H1 (cell line): ENCODE results near the gene BCL2. TPM values are rescaled to one million over a fixed set of nuclear protein-coding genes. Genes with fewer than 3 reads are reported as not detected.

Source experiments
- CHD1 ChIP-seq: IDR thresholded peaks from 2 replicates; pipeline ENCODE4 v1.6.1; 2012; ENCODE audit warnings: low read depth, low read length, improper control_type of control experiment
- GTF2F1 ChIP-seq: IDR thresholded peaks from 2 replicates; pipeline ENCODE4 v1.6.1; 2012; ENCODE audit warnings: low read depth, low read length, improper control_type of control experiment, borderline replicate concordance
- KDM4A ChIP-seq: IDR thresholded peaks from one replicate; pipeline ENCODE4 v1.7.1; 2012; ENCODE audit warnings: low read depth, mild to moderate bottlenecking, moderate library complexity, low read length, inconsistent platforms; ENCODE audit not compliant: severe bottlenecking
- TCF12 ChIP-seq: IDR thresholded peaks from 2 replicates; pipeline ENCODE4 v1.6.1; 2011; ENCODE audit warnings: low read depth, mild to moderate bottlenecking, low read length
- ZNF274 ChIP-seq: IDR thresholded peaks from 2 replicates; pipeline ENCODE4 v1.7.0; 2012; ENCODE audit warnings: low read length, borderline replicate concordance; ENCODE audit errors: extremely low read depth
- polyA plus RNA-seq, 7 experiments: library from polyadenylated mRNA; depleted of rRNA in 3 of 7; stranded (reverse) in 5 of 7; unstranded in 2 of 7; fragments of >200 nt in 5 of 7; fragments of 200-250 nt in 2 of 7; gene quantifications; 1 replicate in 5 of 7; 2 replicates in 1 of 7; 4 replicates in 1 of 7; pipeline versions ENCODE4 v1.2.1 to v1.2.3, GENCODE V29; 2011 to 2013; ENCODE audit warnings: missing spikeins in 2 of 7, mixed read lengths in 2 of 7
- total RNA-seq: library from RNA; stranded (reverse); fragmentation: NEBNext Ultra II Directional; extraction: Animal tissue kit (Norgen Biotek cat#: 25700); gene quantifications from 2 replicates; pipeline ENCODE4 v1.2.1, GENCODE V29; 2021
- TF ChIP-seq, protein P1 (sequence below): fragments of 300-600 bp; sonication (generic); IDR thresholded peaks from 2 replicates; pipeline ENCODE4 v1.7.1; 2012; ENCODE audit warnings: low read length, moderate library complexity, mild to moderate bottlenecking, inconsistent platforms; ENCODE audit not compliant: insufficient replicate concordance
- TF ChIP-seq, protein P2 (sequence below): IDR thresholded peaks from 2 replicates; pipeline ENCODE4 v1.6.1; 2012; ENCODE audit warnings: inconsistent platforms

The BCL2 gene
- total and polyA plus RNA-seq, 2 of the 8 experiments (the other 6 are each of a cell fraction or from before 2014, with no cell fraction given): 0.59 to 4.5 TPM

DNA sequence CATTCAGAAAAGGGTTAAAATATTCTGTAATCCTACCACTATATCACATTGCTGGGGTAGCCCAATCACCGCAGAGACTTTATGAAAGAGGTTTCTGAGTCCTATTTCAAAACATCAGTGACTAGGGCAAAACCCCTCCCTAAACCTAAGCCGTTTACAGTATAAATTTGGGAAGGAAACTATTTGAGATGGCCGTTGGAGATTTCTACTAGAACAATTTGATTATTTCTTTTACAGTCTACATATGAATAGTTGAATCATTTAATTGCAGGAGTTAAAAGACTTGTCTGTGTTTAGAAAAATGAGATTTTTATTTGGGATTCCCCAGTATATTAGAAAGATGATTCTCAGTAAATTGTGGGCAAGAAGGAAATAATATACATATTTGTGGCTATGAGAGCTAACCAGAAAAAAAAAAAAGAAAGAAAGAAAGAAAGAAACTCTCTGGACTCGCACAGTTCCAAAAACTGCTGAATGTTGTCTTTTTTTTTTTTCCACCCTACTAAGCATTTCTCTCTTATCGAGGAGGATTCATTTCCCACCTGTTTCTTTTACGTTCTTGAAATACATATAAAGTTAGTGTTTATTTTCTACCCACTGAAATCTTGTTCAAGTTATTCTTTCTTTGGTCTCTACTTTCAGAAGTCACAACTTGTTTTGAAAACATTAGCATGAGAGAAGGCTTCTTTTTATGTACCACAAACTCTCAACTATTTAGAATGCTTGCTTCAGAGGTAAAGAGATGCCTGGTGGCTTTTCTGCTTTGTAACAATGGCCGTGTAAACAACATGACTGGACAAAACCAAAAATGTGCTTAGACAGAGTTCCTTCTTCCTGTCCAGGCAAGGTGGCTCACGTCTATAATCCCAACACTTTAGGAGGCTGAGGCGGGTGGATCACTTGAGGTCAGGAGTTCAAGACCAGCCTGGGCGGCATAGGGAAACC, 65.9 kb downstream of the BCL2 start (continued):
- TF ChIP-seq, protein P1, sequence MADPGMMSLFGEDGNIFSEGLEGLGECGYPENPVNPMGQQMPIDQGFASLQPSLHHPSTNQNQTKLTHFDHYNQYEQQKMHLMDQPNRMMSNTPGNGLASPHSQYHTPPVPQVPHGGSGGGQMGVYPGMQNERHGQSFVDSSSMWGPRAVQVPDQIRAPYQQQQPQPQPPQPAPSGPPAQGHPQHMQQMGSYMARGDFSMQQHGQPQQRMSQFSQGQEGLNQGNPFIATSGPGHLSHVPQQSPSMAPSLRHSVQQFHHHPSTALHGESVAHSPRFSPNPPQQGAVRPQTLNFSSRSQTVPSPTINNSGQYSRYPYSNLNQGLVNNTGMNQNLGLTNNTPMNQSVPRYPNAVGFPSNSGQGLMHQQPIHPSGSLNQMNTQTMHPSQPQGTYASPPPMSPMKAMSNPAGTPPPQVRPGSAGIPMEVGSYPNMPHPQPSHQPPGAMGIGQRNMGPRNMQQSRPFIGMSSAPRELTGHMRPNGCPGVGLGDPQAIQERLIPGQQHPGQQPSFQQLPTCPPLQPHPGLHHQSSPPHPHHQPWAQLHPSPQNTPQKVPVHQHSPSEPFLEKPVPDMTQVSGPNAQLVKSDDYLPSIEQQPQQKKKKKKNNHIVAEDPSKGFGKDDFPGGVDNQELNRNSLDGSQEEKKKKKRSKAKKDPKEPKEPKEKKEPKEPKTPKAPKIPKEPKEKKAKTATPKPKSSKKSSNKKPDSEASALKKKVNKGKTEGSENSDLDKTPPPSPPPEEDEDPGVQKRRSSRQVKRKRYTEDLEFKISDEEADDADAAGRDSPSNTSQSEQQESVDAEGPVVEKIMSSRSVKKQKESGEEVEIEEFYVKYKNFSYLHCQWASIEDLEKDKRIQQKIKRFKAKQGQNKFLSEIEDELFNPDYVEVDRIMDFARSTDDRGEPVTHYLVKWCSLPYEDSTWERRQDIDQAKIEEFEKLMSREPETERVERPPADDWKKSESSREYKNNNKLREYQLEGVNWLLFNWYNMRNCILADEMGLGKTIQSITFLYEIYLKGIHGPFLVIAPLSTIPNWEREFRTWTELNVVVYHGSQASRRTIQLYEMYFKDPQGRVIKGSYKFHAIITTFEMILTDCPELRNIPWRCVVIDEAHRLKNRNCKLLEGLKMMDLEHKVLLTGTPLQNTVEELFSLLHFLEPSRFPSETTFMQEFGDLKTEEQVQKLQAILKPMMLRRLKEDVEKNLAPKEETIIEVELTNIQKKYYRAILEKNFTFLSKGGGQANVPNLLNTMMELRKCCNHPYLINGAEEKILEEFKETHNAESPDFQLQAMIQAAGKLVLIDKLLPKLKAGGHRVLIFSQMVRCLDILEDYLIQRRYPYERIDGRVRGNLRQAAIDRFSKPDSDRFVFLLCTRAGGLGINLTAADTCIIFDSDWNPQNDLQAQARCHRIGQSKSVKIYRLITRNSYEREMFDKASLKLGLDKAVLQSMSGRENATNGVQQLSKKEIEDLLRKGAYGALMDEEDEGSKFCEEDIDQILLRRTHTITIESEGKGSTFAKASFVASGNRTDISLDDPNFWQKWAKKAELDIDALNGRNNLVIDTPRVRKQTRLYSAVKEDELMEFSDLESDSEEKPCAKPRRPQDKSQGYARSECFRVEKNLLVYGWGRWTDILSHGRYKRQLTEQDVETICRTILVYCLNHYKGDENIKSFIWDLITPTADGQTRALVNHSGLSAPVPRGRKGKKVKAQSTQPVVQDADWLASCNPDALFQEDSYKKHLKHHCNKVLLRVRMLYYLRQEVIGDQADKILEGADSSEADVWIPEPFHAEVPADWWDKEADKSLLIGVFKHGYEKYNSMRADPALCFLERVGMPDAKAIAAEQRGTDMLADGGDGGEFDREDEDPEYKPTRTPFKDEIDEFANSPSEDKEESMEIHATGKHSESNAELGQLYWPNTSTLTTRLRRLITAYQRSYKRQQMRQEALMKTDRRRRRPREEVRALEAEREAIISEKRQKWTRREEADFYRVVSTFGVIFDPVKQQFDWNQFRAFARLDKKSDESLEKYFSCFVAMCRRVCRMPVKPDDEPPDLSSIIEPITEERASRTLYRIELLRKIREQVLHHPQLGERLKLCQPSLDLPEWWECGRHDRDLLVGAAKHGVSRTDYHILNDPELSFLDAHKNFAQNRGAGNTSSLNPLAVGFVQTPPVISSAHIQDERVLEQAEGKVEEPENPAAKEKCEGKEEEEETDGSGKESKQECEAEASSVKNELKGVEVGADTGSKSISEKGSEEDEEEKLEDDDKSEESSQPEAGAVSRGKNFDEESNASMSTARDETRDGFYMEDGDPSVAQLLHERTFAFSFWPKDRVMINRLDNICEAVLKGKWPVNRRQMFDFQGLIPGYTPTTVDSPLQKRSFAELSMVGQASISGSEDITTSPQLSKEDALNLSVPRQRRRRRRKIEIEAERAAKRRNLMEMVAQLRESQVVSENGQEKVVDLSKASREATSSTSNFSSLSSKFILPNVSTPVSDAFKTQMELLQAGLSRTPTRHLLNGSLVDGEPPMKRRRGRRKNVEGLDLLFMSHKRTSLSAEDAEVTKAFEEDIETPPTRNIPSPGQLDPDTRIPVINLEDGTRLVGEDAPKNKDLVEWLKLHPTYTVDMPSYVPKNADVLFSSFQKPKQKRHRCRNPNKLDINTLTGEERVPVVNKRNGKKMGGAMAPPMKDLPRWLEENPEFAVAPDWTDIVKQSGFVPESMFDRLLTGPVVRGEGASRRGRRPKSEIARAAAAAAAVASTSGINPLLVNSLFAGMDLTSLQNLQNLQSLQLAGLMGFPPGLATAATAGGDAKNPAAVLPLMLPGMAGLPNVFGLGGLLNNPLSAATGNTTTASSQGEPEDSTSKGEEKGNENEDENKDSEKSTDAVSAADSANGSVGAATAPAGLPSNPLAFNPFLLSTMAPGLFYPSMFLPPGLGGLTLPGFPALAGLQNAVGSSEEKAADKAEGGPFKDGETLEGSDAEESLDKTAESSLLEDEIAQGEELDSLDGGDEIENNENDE: no peak
- TF ChIP-seq, protein P2, sequence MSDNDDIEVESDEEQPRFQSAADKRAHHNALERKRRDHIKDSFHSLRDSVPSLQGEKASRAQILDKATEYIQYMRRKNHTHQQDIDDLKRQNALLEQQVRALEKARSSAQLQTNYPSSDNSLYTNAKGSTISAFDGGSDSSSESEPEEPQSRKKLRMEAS: no peak
- TF ChIP-seq TCF12 (no peak), CHD1 (no peak), ZNF274 (no peak), KDM4A (no peak), GTF2F1 (no peak)
